HEK293 (cell line): ENCODE results near the gene FAM120A.
A peak's percentile ranks its signal among the peaks of the same experiment; 100 is the strongest.

Source experiments
- BCL6B ChIP-seq: fragments of 450-650 bp; formaldehyde crosslinking; IDR thresholded peaks from 2 replicates; pipeline ENCODE4 v1.5.1; 2017; ENCODE audit warnings: missing biosample characterization, missing genetic modification characterization
- IKZF3 ChIP-seq: fragments of 450-650 bp; IDR thresholded peaks from 2 replicates; pipeline ENCODE4 v1.5.0; 2018; ENCODE audit warnings: missing biosample characterization, mild to moderate bottlenecking, missing genetic modification characterization, moderate library complexity
- KLF1 ChIP-seq: fragments of 450-650 bp; formaldehyde crosslinking; IDR thresholded peaks from 2 replicates; pipeline ENCODE4 v1.5.1; 2016; ENCODE audit warnings: missing biosample characterization, missing genetic modification characterization
- KLF8 ChIP-seq: fragments of 450-650 bp; formaldehyde crosslinking; IDR thresholded peaks from 2 replicates; pipeline ENCODE4 v1.5.1; 2016; ENCODE audit warnings: missing biosample characterization, missing genetic modification characterization
- PATZ1 ChIP-seq: fragments of 450-650 bp; formaldehyde crosslinking; IDR thresholded peaks from 2 replicates; pipeline ENCODE4 v1.5.1; 2016; ENCODE audit warnings: missing biosample characterization, missing genetic modification characterization
- SETDB1 ChIP-seq: IDR thresholded peaks from one replicate; pipeline ENCODE4 v1.6.1; 2017; ENCODE audit warnings: mild to moderate bottlenecking, low read length, moderate library complexity, mixed read lengths; ENCODE audit not compliant: insufficient read length
- SP2 ChIP-seq: fragments of 450-650 bp; formaldehyde crosslinking; IDR thresholded peaks from 2 replicates; pipeline ENCODE4 v1.5.1; 2016; ENCODE audit warnings: missing biosample characterization, missing genetic modification characterization
- SP7 ChIP-seq: fragments of 450-650 bp; formaldehyde crosslinking; IDR thresholded peaks from 2 replicates; pipeline ENCODE4 v1.5.1; 2016; ENCODE audit warnings: missing biosample characterization, missing genetic modification characterization
- WT1 ChIP-seq: fragments of 450-650 bp; formaldehyde crosslinking; IDR thresholded peaks from 2 replicates; pipeline ENCODE4 v1.5.1; 2016; ENCODE audit warnings: missing biosample characterization, missing genetic modification characterization
- ZBTB11 ChIP-seq: fragments of 450-650 bp; formaldehyde crosslinking; conservative IDR thresholded peaks from 2 replicates; pipeline ENCODE4 v1.5.1; 2016; ENCODE audit warnings: low read depth, missing biosample characterization, missing genetic modification characterization
- ZBTB17 ChIP-seq: fragments of 450-650 bp; formaldehyde crosslinking; IDR thresholded peaks from 2 replicates; pipeline ENCODE4 v1.5.1; 2016; ENCODE audit warnings: missing biosample characterization, missing genetic modification characterization
- ZBTB20 ChIP-seq: fragments of 450-650 bp; formaldehyde crosslinking; IDR thresholded peaks from 2 replicates; pipeline ENCODE4 v1.5.1; 2016; ENCODE audit warnings: missing biosample characterization, missing genetic modification characterization
- ZEB2 ChIP-seq: fragments of 450-650 bp; formaldehyde crosslinking; IDR thresholded peaks from 2 replicates; pipeline ENCODE4 v1.5.1; 2016; ENCODE audit warnings: missing biosample characterization, missing genetic modification characterization
- ZIC2 ChIP-seq: fragments of 450-650 bp; formaldehyde crosslinking; IDR thresholded peaks from 2 replicates; pipeline ENCODE4 v1.5.1; 2016; ENCODE audit warnings: missing biosample characterization, missing genetic modification characterization
- ZNF148 ChIP-seq: fragments of 450-650 bp; formaldehyde crosslinking; IDR thresholded peaks from 2 replicates; pipeline ENCODE4 v1.5.0; 2017; ENCODE audit warnings: missing biosample characterization, missing genetic modification characterization, borderline replicate concordance
- ZNF18 ChIP-seq: fragments of 450-650 bp; formaldehyde crosslinking; IDR thresholded peaks from 2 replicates; pipeline ENCODE4 v1.5.1; 2016; ENCODE audit warnings: missing biosample characterization, missing genetic modification characterization
- ZNF248 ChIP-seq: fragments of 450-650 bp; formaldehyde crosslinking; IDR thresholded peaks from 2 replicates; pipeline ENCODE4 v1.5.1; 2017; ENCODE audit warnings: missing biosample characterization, missing genetic modification characterization
- ZNF416 ChIP-seq: fragments of 450-650 bp; formaldehyde crosslinking; IDR thresholded peaks from 2 replicates; pipeline ENCODE4 v1.5.1; 2016; ENCODE audit warnings: missing biosample characterization, missing genetic modification characterization
- ZNF549 ChIP-seq: fragments of 450-650 bp; IDR thresholded peaks from 2 replicates; pipeline ENCODE4 v1.5.1; 2018; ENCODE audit warnings: missing biosample characterization, missing genetic modification characterization, mild to moderate bottlenecking, inconsistent platforms, moderate library complexity
- ZNF561 ChIP-seq: fragments of 450-650 bp; IDR thresholded peaks from 2 replicates; pipeline ENCODE4 v1.5.1; 2018; ENCODE audit warnings: missing biosample characterization, missing genetic modification characterization, borderline replicate concordance
- ZNF621 ChIP-seq: fragments of 450-650 bp; formaldehyde crosslinking; IDR thresholded peaks from 2 replicates; pipeline ENCODE4 v1.5.1; 2017; ENCODE audit warnings: missing biosample characterization, missing genetic modification characterization
- ZNF629 ChIP-seq: fragments of 450-650 bp; formaldehyde crosslinking; IDR thresholded peaks from 2 replicates; pipeline ENCODE4 v1.5.1; 2017; ENCODE audit warnings: missing biosample characterization, missing genetic modification characterization
- ZNF645 ChIP-seq: fragments of 450-650 bp; formaldehyde crosslinking; IDR thresholded peaks from 2 replicates; pipeline ENCODE4; 2016; ENCODE audit warnings: missing biosample characterization, missing genetic modification characterization
- ZNF658 ChIP-seq: fragments of 450-650 bp; formaldehyde crosslinking; IDR thresholded peaks from 2 replicates; pipeline ENCODE4; 2016; ENCODE audit warnings: missing biosample characterization, missing genetic modification characterization
- ZNF701 ChIP-seq: fragments of 450-650 bp; formaldehyde crosslinking; IDR thresholded peaks from 2 replicates; pipeline ENCODE4 v1.5.1; 2016; ENCODE audit warnings: missing biosample characterization, missing genetic modification characterization
- ZNF76 ChIP-seq: fragments of 450-650 bp; formaldehyde crosslinking; IDR thresholded peaks from 2 replicates; pipeline ENCODE4; 2016; ENCODE audit warnings: low read depth, missing biosample characterization, missing genetic modification characterization, borderline replicate concordance
- ZXDB ChIP-seq: fragments of 450-650 bp; formaldehyde crosslinking; IDR thresholded peaks from 2 replicates; pipeline ENCODE4 v1.5.1; 2016; ENCODE audit warnings: missing biosample characterization, missing genetic modification characterization

FAM120A gene

GRCh38 chr9:93566408-93567270 is 115.2 kb downstream of the FAM120A start (continued):
- TF ChIP-seq ZNF645 (tag by site-specific recombination) (no peak), ZNF701 (tag by site-specific recombination) (no peak), ZNF629 (tag by site-specific recombination) (0 out of 2 replicates have a peak, but pooled peaks have one; percentile 40), ZBTB17 (tag by site-specific recombination) (peak; percentile 43; the same call in 1 of the 2 replicates), KLF8 (tag by site-specific recombination) (peak; percentile 53; the same call in 1 of the 2 replicates), ZNF549 (no peak), ZNF18 (no peak), SETDB1 (no peak), KLF1 (tag by site-specific recombination) (peak; percentile 30; the same call in 1 of the 2 replicates), ZNF621 (no peak), ZNF248 (tag by site-specific recombination) (no peak), ZBTB20 (tag by site-specific recombination) (peak; percentile 71), ZNF561 (tag by site-specific recombination) (0 out of 2 replicates have a peak, but pooled peaks have one; percentile 55), BCL6B (tag by site-specific recombination) (no peak), ZEB2 (peak; percentile 45; the same call in 1 of the 2 replicates), ZBTB11 (tag by site-specific recombination) (0 out of 2 replicates have a peak, but pooled peaks have one; percentile 16), PATZ1 (tag by site-specific recombination) (peak; percentile 90), ZXDB (0 out of 2 replicates have a peak, but pooled peaks have one; percentile 29), IKZF3 (peak; percentile 96), SP2 (tag by site-specific recombination) (peak; percentile 53), ZNF148 (tag by site-specific recombination) (no peak), ZNF416 (no peak), ZIC2 (tag by site-specific recombination) (0 out of 2 replicates have a peak, but pooled peaks have one; percentile 29), WT1 (tag by site-specific recombination) (peak; percentile 11; the same call in 1 of the 2 replicates), SP7 (0 out of 2 replicates have a peak, but pooled peaks have one; percentile 18), ZNF658 (no peak), ZNF76 (tag by site-specific recombination) (no peak; the same call in 1 of the 2 replicates)
